Suprapubic skin (tissue), 4 donors: ENCODE data around the gene STX7. TPM values are rescaled to one million over a fixed set of nuclear protein-coding genes. Genes with fewer than 3 reads are reported as not detected.
"Not testable (repeated sequence)": the region's sequence is repeated elsewhere in the genome, so short reads cannot be mapped to it uniquely, and the experiment has no call there.

Source experiments
- DNase-seq, 2 donors: peaks; one replicate each; pipeline ENCODE4 v3.0.0-alpha.2; 2019; ENCODE audit warnings: low spot score in 2 of 2
- H3K27ac ChIP-seq: fragments of 200-600 bp; sonication (generic); one replicate; pipeline ENCODE4 v1.5.1; 2019
- H3K27me3 ChIP-seq: fragments of 200-600 bp; sonication (generic); one replicate; pipeline ENCODE4 v1.5.1; 2019
- H3K36me3 ChIP-seq: fragments of 200-600 bp; sonication (generic); one replicate; pipeline ENCODE4 v1.5.1; 2019
- H3K4me1 ChIP-seq: fragments of 200-600 bp; sonication (generic); one replicate; pipeline ENCODE4 v1.5.1; 2019
- H3K4me3 ChIP-seq: fragments of 200-600 bp; sonication (generic); one replicate; pipeline ENCODE4 v1.5.1; 2019; ENCODE audit warnings: mild to moderate bottlenecking
- H3K9me3 ChIP-seq: fragments of 200-600 bp; sonication (generic); one replicate; pipeline ENCODE4 v1.5.1; 2019
- CTCF ChIP-seq, 2 donors: fragments of 200-600 bp in 1 of 2; fragments of 450-650 bp in 1 of 2; sonication (generic) in 1 of 2; IDR thresholded peaks; one replicate each; pipeline ENCODE4 v1.5.1; 2016 to 2019; ENCODE audit warnings: antibody characterized with exemption in 2 of 2, mild to moderate bottlenecking in 1 of 2, moderate library complexity in 1 of 2
- EP300 ChIP-seq: sonication (generic); formaldehyde crosslinking; IDR thresholded peaks from one replicate; pipeline ENCODE4 v1.6.1; 2017; ENCODE audit warnings: antibody characterized with exemption
- POLR2A ChIP-seq, 2 donors: fragments of 450-650 bp; IDR thresholded peaks; one replicate each; pipeline ENCODE4 v1.6.1; 2017; ENCODE audit warnings: antibody characterized with exemption in 2 of 2, mild to moderate bottlenecking in 2 of 2, moderate library complexity in 2 of 2
- POLR2AphosphoS5 ChIP-seq, 3 donors: sonication (generic); formaldehyde crosslinking; IDR thresholded peaks; one replicate each; pipeline ENCODE4 v1.6.1; 2017; ENCODE audit warnings: antibody characterized with exemption in 3 of 3
- WGBS: methylation state at CpG from one replicate; pipeline ENCODE4 v1.1.5; 2018; 5-methylcytosine and 5-hydroxymethylcytosine counted together
- total RNA-seq, 4 donors: library from RNA; depleted of rRNA; stranded (reverse); fragments of >200 nt; gene quantifications; one replicate each; pipeline ENCODE4 v1.1.0, GENCODE V29; 2016

Gene STX7
- total RNA-seq, 4 donors from 2014 or later, result 24.9 to 43.5 (median 31.8) TPM

GRCh38 chr6:132544826-132545225, 31.9 kb upstream of the STX7 start:
- Histone ChIP-seq H3K4me1 (no peaks in the 10 kb centered on the region), H3K4me3 (no peak overlapping the region), H3K27me3 (peaks cover 8% of the 10 kb centered on the region), H3K36me3 (no peaks in the 10 kb centered on the region), H3K9me3 (no peaks in the 10 kb centered on the region), H3K27ac (no peak overlapping the region)
- no peak for TF ChIP-seq POLR2A (IDR thresholded peaks at IDR 0.05)
- no peak for TF ChIP-seq CTCF (IDR thresholded peaks at IDR 0.05)
- TF ChIP-seq POLR2AphosphoS5 (IDR thresholded peaks at IDR 0.05), result no peak
- TF ChIP-seq EP300, result no peak
- no peak for DNase-seq

GRCh38 chr6:132537977-132538376, 25.1 kb upstream of the STX7 start, which contains the start of gene TAAR9:
TAAR9 (plus strand) TSS chr6:132538277; CDS start chr6:132538290, 13 bp downstream.
- WGBS, result 79% methylated on average over 4 of the region's 4 CpGs
- H3K27me3 ChIP-seq, result peaks cover 12% of the 10 kb centered on the region
- no peaks in the 10 kb centered on the region for H3K36me3 ChIP-seq
- TF ChIP-seq EP300 (no peak), POLR2A (IDR thresholded peaks at IDR 0.05) (no peak), CTCF (IDR thresholded peaks at IDR 0.05) (no peak), POLR2AphosphoS5 (IDR thresholded peaks at IDR 0.05) (no peak)
- DNase-seq, result no peak
- H3K27ac ChIP-seq, result no peak within 1 kb of the TSS
- no peak within 1 kb of the TSS for H3K4me3 ChIP-seq
- H3K9me3 ChIP-seq, result no peaks in the 10 kb centered on the region
- no peaks in the 10 kb centered on the region for H3K4me1 ChIP-seq

GRCh38 chr6:132537145-132537544, 24.2 kb upstream of the STX7 start:
- Histone ChIP-seq H3K27me3 (peaks cover 12% of the 10 kb centered on the region), H3K4me3 (no peak overlapping the region), H3K36me3 (no peaks in the 10 kb centered on the region), H3K4me1 (no peaks in the 10 kb centered on the region), H3K9me3 (no peaks in the 10 kb centered on the region), H3K27ac (no peak overlapping the region)
- DNase-seq, result no peak
- WGBS, result 86% methylated on average over 3 of the region's 3 CpGs
- no peak for TF ChIP-seq POLR2A (IDR thresholded peaks at IDR 0.05)

- H3K4me1 ChIP-seq, H3K9me3 ChIP-seq, DNase-seq, H3K27ac ChIP-seq, H3K4me3 ChIP-seq, H3K36me3 ChIP-seq, H3K27me3 ChIP-seq: not testable (repeated sequence)
- WGBS, result 73% methylated on average over 2 of the region's 2 CpGs
Measured at GRCh38 chr6:132534546-132534945, 21.6 kb upstream of the STX7 start.

GRCh38 chr6:132530293-132530974, 17.5 kb upstream of the STX7 start:
- Histone ChIP-seq H3K27me3 (no peaks in the 10 kb centered on the region), H3K4me1 (peaks cover 3% of the 10 kb centered on the region), H3K36me3 (no peaks in the 10 kb centered on the region), H3K4me3 (no peak overlapping the region), H3K9me3 (no peaks in the 10 kb centered on the region), H3K27ac (no peak overlapping the region)
- no peak for TF ChIP-seq POLR2A (IDR thresholded peaks at IDR 0.05)
- peak; percentile 62 to 64 for TF ChIP-seq CTCF (IDR thresholded peaks at IDR 0.05)
- no peak for DNase-seq
- 15% methylated on average over 9 of the region's 9 CpGs for WGBS

GRCh38 chr6:132527791-132528190, 14.9 kb upstream of the STX7 start:
- no peak overlapping the region for H3K27ac ChIP-seq
- TF ChIP-seq CTCF (IDR thresholded peaks at IDR 0.05), result no peak
- TF ChIP-seq POLR2A (IDR thresholded peaks at IDR 0.05), result no peak
- TF ChIP-seq EP300, result no peak
- no peak for TF ChIP-seq POLR2AphosphoS5 (IDR thresholded peaks at IDR 0.05)
- no peak overlapping the region for H3K4me3 ChIP-seq
- WGBS, result 63% methylated on average over 6 of the region's 6 CpGs
- no peaks in the 10 kb centered on the region for H3K36me3 ChIP-seq
- H3K9me3 ChIP-seq, result no peaks in the 10 kb centered on the region
- peaks cover 3% of the 10 kb centered on the region for H3K4me1 ChIP-seq
- no peaks in the 10 kb centered on the region for H3K27me3 ChIP-seq
- DNase-seq, result no peak
